Astrocyte of the cerebellum (primary cell): ENCODE results near the gene CGNL1.

Experiments
- DNase-seq: peaks from one replicate; pipeline ENCODE4 v3.0.0-alpha.2; 2011; ENCODE audit warnings: low read depth
- H3K4me3 ChIP-seq: 2 replicates; pipeline ENCODE4 v1.5.1; 2011; ENCODE audit warnings: mild to moderate bottlenecking, low read depth, low read length, moderate library complexity
- in situ Hi-C: cut with HindIII; loops from 2 replicates; pipeline ENCODE4 v1.10.0; 2017; ENCODE audit warnings: low sequenced_read_pairs
- TF ChIP-seq, protein P1 (sequence below): IDR thresholded peaks from 2 replicates; pipeline ENCODE4 v1.5.1; 2012; ENCODE audit warnings: low read length, low read depth, moderate library complexity, mild to moderate bottlenecking; ENCODE audit errors: missing control alignments

CGNL1 gene

DNA sequence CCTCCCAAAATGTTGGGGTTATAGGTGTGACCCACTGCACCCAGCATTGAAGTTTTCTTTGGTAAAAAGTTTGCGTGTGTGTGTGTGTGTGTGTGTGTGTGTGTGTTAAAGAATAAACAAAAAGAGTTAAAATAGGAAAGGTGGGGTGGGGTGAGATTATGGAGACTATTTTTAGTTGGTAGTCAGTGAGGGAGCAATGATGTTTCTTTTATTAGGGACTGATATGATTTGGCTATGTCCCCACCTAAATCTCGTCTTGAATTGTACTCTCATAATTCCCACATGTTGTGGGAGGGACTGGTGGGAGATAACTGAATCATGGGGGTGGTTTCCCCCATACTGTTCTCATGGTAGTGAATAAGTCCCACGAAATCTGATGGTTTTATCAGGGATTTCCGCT, 92.2 kb downstream of the CGNL1 start:
- in situ Hi-C loops = no loop called here
- TF ChIP-seq, protein P1, sequence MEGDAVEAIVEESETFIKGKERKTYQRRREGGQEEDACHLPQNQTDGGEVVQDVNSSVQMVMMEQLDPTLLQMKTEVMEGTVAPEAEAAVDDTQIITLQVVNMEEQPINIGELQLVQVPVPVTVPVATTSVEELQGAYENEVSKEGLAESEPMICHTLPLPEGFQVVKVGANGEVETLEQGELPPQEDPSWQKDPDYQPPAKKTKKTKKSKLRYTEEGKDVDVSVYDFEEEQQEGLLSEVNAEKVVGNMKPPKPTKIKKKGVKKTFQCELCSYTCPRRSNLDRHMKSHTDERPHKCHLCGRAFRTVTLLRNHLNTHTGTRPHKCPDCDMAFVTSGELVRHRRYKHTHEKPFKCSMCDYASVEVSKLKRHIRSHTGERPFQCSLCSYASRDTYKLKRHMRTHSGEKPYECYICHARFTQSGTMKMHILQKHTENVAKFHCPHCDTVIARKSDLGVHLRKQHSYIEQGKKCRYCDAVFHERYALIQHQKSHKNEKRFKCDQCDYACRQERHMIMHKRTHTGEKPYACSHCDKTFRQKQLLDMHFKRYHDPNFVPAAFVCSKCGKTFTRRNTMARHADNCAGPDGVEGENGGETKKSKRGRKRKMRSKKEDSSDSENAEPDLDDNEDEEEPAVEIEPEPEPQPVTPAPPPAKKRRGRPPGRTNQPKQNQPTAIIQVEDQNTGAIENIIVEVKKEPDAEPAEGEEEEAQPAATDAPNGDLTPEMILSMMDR = no peak
- no peak overlapping the region for H3K4me3 ChIP-seq

DNA sequence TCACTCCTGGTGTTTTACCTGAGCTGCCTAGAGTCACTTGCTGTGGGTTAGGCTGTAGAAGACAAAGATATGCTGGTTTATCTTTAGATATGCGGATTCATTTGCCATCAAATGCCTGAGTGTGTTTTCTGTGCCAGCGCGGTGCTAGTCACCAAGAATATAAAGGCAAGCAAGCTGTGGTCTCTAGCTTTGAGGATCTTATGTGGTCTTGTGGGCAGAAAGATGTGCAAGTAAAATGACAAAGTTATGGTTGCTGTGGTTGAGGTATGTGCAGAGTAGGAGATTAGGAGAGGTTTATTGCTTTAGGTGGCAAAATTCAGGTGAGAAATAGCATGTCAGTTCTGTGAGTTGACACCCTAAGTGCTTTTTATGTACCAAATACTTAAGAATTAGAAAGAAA, 94.2 kb downstream of the CGNL1 start:
- DNase-seq = no peak
- in situ Hi-C loops = no loop called here
- no peak overlapping the region for H3K4me3 ChIP-seq
- TF ChIP-seq, protein P1 = no peak

More for the DNA sequence above, 92.2 kb downstream of the CGNL1 start:
- no peak for DNase-seq

DNA sequence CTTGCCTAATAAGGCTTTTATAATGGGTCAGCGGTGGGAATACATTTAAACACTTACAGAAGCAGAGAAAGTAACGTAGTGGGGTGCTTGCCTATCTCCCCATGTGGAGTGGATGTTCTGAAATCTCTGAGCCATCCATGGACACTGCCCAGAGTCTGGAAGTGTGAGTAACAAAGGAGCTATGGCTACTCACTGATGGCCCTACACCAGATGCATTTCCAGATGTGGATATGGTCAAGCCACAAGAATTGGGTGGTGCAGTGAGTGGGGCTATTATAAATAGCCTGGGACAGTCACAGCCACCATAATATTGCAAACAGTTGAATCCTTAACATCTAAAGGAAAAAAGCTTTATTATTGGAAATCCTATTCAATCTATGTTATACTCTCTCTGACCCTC, 96.6 kb downstream of the CGNL1 start:
- TF ChIP-seq, protein P1 = no peak
- no peak for DNase-seq
- no peak overlapping the region for H3K4me3 ChIP-seq
- in situ Hi-C loops = no loop called here

DNA sequence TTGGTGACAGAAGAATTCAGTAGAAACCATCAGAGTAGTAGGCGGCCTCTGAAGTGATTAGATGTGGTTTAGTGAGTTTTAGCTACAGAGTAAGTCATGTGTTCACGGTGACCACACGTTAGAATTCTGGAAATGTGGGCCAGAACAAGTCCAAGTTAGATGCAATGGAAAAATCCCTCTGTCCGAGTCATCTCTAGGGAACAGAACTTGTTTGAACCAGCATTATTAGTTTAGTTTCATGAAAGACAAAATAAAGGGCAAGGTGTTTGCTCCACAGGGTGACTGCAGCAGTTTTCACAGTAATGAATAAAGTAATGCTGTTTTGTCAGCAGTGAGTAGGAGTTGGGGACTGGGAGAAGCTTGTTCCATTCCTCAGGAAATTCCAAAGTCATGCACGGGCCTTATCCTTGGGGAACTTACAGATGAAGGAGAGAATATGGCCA, 100.2 kb downstream of the CGNL1 start:
- TF ChIP-seq, protein P1 = no peak
- in situ Hi-C loops = no loop called here
- H3K4me3 ChIP-seq = no peak overlapping the region
- DNase-seq = peak; percentile 75

DNA sequence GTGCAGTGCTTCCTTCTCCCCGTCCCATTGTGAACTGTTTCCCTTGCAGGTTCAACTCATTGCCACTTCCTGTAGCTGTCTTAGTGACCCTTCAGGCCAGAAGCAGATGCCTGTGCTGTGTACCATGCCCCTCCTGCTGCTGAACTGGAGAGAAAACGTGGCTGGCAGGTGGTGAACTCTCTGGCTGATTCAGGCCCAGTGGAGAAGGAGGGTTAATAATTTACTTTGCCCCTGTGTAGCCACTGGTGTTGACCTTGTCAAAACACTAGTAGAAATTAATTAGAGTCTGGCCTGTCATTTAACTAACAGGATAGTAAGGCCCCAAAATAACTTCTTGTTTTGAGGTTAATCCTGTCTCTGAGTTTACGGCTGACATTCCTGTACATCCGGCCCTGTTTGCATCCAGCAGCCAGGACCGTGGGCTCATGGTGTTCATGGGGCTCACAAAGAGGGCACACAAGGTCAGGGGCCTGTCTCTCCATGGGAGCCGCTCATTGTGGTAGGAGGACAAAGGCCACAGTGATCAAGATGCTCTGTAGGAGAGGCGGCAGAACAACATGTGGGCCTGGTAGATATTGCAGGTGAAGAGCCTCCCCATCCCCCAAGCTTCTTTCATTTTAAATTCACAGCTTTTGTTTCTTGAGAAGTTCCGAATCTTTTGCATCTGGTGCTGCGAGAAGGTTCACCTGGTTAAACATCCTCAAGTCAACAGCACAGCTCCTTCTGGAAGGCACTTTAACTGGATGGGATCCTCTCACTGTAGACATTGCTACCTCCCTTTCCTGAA, 101.6 kb downstream of the CGNL1 start:
- in situ Hi-C loops = no loop called here
- DNase-seq = no peak
- TF ChIP-seq, protein P1 = no peak
- no peak overlapping the region for H3K4me3 ChIP-seq

DNA sequence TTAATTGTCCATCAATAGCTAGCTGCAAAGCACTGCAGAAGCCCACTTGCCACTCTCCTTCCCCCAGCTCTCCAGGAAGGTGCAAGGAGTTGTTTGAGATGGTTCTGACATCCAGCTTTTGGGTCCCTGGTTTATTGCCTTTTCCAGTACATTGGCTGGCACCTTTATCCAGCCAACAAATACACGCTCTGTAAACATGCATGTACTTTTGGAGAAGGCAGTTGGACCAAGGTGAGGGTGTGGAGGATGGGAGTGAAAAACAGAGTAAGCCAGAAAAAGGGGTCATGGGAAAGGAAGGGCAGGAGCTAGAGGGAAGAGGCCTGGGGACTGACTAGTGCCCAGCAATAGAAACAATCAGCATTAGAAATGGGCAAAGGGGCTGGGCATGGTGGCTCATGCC, 102.7 kb downstream of the CGNL1 start:
- TF ChIP-seq, protein P1 = no peak
- in situ Hi-C loops = no loop called here
- no peak overlapping the region for H3K4me3 ChIP-seq
- no peak for DNase-seq
